NCI-H748 (cell line): ENCODE results near the gene CSTA.

Experiments used
- DNase-seq: peaks from one replicate; lab custom pipeline; 2025; ENCODE audit not compliant: unreplicated experiment; lab: John Stamatoyannopoulos, UW

CSTA gene

GRCh38 chr3:122324871-122325323 lies at the start of gene CSTA:
CSTA (plus strand) TSS chr3:122325248; CDS start chr3:122325293, 45 bp downstream.
- no peak for DNase-seq

- no peak for DNase-seq
These were observed 43.2 kb upstream of the CSTA start for GRCh38 chr3:122281891-122282290.

GRCh38 chr3:122283796-122284445 lies 41.1 kb upstream of the CSTA start:
- DNase-seq: no peak

- no peak for DNase-seq
These were observed 40.6 kb upstream of the CSTA start for GRCh38 chr3:122284486-122284885.

- DNase-seq: no peak
These were observed 30.7 kb upstream of the CSTA start for GRCh38 chr3:122294359-122294758.

- DNase-seq: no peak
These were observed 29.6 kb upstream of the CSTA start for GRCh38 chr3:122295266-122296062.

- DNase-seq: no peak
These were observed 26.8 kb upstream of the CSTA start for GRCh38 chr3:122298239-122298638.

- DNase-seq: no peak
These were observed 25.8 kb upstream of the CSTA start for GRCh38 chr3:122299215-122299614.

- DNase-seq: peak; percentile 2
These were observed 25.1 kb upstream of the CSTA start for GRCh38 chr3:122299872-122300460.

- no peak for DNase-seq
These were observed 24.0 kb upstream of the CSTA start for GRCh38 chr3:122301063-122301462.

- DNase-seq: peak; percentile 3
These were observed 19.0 kb upstream of the CSTA start for GRCh38 chr3:122305818-122306621.

GRCh38 chr3:122306622-122306953 lies 18.5 kb upstream of the CSTA start:
- no peak for DNase-seq

- DNase-seq: no peak
These were observed 17.9 kb upstream of the CSTA start for GRCh38 chr3:122307094-122307687.

- DNase-seq: no peak
These were observed 17.1 kb upstream of the CSTA start for GRCh38 chr3:122307976-122308375.

- DNase-seq: no peak
These were observed 14.7 kb upstream of the CSTA start for GRCh38 chr3:122310361-122310760.

- DNase-seq: no peak
These were observed 12.2 kb upstream of the CSTA start for GRCh38 chr3:122312826-122313225.

GRCh38 chr3:122313281-122313680 lies 11.8 kb upstream of the CSTA start:
- DNase-seq: no peak

GRCh38 chr3:122314228-122314876 lies 10.7 kb upstream of the CSTA start:
- DNase-seq: no peak

GRCh38 chr3:122315619-122316018 lies 9.4 kb upstream of the CSTA start:
- DNase-seq: no peak

- no peak for DNase-seq
These were observed 8.7 kb upstream of the CSTA start for GRCh38 chr3:122316368-122316767.
